Epidermal melanocyte (primary cell): ENCODE results near the gene ERI3.

Source experiments
- DNase-seq: peaks from one replicate; pipeline ENCODE4 v3.0.0; 2011; ENCODE audit warnings: low spot score; ENCODE audit not compliant: insufficient read length

The ERI3 gene, protein sequence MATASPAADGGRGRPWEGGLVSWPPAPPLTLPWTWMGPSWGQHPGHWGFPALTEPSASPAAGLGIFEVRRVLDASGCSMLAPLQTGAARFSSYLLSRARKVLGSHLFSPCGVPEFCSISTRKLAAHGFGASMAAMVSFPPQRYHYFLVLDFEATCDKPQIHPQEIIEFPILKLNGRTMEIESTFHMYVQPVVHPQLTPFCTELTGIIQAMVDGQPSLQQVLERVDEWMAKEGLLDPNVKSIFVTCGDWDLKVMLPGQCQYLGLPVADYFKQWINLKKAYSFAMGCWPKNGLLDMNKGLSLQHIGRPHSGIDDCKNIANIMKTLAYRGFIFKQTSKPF

DNA sequence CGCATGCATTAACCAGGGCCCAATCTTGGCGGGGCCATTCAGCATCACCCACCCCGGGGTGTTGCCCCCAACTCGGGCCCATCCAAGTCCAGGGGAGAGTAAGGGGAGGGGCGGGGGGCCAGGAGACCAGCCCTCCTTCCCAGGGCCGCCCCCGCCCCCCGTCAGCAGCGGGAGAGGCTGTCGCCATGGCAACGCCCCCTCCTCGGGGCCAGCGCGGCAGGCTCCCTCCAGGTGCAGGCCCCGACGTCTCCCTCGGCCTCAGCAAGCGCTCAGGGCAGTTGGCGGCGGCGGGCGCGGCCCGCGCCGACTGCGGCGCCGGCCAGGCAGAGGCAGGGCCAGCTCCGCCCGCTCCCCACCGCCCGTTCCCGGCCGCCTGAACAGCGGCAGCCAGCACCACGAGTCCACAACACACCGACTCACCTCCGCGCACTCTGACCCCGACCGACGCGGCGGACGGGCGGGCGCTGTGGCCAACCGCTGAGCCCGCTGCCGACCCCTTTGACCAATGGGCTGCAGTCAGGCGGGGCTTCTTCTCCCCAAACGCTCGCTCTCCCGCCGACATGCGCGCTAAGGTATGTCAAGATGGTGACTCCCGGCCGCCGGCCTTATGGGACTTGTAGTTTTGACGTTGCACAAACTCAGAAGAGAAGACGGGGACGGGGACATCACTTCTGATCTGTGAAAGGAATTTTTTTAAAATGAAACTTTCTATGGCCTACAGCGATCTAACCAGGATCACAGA is at the start of gene ERI3:
Gene ERI3 (minus strand): TSS at position 418 of the 742 bp plus-strand sequence. CDS start 231 bp downstream, at position 187.
- DNase-seq: peak; percentile 98

DNA sequence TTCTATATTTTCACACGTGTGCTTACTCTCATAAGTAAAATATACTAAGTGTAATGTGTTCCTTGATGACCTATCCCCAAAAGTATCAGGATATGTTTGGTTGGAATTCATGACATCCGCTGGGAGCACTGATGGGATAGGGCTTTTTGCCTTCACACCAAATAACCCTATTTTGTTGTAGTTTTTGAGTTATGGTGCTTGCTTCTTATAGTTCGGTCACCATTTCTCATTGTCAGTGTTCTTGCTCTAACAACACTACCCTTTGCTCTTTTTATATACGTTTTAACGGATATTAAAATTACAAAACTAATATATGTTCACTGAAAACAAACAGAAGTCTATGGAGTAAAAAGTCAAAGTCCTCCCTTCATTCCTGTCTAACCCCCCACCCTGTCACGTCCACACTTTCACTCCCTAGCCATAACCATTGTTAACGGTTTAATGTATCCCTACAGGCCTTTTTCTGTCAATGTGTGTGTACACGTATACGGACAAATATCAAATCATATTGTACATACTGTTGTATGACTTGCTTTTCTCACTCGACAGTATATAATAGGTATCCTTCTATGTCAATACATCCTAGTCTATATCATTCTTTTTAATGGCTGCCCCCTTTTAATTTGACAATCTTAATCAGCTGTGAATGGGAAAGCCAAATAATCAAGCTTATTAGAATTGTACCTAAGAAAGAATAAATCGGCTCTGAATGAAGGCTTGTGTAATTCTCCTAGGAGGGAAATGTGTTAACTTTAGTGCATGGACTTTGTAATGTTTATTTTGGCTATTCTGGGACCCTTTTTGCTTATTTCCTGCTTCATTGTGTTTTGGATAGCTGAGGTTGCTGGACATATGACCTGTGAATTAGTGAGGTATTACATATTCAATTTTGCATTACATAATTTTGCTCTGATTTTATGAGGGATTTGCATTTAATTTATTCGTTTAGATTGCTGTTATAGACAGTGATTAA is 46.5 kb upstream of the ERI3 start:
- no peak for DNase-seq

DNA sequence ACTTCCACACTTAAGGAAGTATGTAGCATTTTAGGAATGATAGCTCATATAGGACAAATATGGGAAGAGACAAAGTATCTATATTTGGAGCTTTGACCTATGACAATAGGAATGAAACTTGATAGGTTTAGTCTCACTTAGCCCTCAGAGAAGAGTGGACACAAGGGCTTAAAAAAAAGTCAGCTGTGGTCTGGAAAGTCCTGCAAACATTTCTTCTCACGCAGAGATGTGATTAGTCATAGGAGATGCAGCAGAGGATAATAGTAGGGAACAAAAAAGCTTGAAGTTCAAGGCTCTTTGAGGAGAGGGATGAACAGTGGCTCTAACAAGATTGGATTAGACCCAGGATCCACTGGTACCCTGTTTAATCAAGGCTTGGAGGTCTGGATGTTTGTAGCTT is 35.2 kb upstream of the ERI3 start:
- DNase-seq: no peak

DNA sequence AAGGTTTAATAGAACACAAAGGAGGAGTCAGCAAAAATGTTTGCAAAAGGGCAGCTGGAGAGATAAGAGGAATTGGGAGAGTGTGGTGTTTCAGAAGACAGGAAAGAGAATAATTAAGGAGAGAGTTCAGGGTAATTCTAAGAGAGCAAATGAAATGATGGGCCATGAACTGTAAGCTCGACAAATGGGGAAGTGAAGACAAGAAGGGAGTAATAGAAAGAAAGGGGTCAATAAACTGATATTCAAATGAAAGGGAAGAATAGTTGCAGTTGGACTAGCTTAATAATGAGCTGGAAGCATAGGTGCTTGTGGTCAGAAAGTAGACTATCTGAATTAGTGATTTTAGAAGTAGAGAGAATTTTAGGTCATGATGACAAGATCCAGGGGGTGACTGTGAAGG is 34.4 kb upstream of the ERI3 start:
- DNase-seq: no peak

DNA sequence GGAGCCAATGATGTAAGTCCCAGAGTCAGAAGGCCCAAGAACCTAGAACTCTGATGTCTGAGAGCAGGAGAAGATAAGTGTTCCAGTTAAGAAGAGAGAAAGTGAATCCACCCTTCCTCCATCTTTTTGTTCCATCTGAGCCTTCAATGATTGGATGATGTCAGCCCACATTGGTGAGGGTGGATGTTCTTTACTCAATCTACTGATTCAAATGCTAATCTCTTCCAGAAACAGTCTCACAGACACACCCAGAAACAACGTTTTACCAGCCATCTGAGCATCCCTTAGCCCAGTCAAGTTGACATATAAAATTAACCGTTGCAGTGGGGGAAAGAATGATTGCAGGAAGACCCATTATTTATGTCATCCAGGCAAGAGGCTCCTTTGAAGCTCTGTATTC is 33.5 kb upstream of the ERI3 start:
- DNase-seq: no peak

DNA sequence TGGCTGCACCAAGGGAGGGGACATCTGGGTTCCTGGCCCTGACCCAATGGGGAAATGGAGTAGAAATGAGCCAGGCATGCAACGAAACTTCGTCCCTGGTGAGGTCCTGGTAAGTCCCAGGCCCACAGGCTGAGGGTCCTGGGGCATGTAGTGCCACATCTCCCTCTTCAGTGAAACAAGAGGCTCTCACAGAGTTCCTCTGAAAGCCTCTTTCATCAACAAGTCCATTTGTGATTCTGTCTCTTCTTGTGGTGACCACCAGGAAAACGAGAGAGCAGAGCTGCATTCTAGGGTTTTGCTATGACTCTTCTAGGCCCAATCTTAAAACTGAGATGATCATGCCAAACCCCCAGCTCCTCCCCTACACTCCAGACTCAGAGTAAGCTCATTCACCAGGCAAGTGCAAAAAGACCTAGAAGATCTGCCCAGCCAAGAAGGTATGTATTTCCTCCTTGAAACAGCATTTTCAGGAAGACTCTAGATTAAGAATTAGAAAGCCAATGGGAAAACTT is 25.7 kb upstream of the ERI3 start:
- no peak for DNase-seq

DNA sequence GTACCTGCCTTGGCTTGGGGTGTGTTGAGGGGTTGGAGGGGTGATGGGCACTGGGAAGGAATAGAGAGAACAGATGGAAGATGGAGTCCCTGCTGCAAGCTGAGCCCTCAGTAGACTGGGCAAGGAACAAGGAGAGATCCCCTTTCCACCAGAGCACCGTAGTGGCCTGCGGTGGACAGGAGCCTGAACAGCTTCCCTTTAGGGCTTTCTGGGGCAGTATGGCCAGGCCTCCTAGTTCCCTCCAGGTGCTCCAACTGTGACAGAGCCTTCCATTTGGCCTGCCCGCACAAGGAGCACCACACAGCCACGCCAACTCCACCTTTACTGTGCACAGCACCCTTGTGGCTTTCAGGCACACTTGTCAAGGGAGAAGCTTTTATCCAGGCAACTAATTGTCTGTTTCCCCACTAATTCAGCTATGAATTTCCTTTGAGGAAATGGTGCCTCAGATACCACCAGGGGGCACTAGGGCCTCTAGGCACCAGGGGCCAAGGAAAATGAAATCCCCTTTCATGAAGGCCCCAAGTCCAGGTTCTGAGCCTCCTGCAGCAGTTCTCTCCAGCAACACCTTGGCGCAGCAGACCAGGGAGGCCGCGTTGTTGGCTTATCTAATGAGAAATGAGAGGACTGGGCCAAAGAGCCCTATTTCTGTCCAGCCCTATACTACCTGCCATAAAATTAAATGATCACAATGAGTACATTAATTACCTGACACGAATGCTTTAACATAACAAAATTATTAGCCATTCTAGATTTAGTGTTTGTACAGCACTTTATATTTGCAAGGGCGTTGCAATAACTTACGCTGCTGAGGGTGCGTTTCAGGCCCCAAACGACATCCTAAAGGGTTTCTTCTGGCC is 23.1 kb upstream of the ERI3 start:
- DNase-seq: peak; percentile 24

DNA sequence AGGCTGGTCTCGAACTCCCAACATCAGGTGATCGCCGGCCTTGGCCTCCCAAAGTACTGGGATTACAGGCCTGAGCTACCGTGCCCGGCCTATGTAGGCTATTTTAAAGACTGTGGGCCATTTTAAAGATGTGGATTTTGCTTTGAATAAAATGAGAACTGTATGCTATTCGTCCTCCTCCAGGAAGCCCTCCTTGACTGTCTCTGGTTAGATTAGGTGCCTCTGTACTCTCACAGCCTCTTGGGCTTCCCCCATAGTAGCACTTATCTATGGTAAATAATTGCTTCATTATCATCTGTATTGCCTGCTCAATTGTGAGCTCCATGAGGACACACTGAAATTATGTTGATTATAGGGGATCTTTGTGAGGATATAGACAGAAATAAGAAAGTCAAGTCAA is 20.5 kb upstream of the ERI3 start:
- DNase-seq: no peak

DNA sequence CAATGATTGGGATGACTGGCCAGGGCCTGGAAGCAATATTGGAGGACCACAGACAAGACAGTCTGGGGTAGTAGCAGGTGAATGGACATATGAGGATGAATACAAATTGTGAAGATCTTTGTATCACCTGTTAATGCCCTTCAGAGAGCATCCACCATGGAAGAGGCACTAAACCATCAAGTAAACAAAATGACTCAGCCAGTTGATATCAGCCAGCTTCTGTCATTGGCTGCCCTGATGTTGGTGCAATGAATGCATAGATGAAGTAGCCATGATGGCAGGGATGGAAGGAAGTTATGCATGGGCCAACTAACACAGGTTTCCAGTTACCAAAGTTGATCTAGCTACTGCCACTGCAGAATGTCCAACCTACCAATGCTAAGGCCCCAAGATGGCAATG is 16.1 kb upstream of the ERI3 start:
- DNase-seq: no peak

DNA sequence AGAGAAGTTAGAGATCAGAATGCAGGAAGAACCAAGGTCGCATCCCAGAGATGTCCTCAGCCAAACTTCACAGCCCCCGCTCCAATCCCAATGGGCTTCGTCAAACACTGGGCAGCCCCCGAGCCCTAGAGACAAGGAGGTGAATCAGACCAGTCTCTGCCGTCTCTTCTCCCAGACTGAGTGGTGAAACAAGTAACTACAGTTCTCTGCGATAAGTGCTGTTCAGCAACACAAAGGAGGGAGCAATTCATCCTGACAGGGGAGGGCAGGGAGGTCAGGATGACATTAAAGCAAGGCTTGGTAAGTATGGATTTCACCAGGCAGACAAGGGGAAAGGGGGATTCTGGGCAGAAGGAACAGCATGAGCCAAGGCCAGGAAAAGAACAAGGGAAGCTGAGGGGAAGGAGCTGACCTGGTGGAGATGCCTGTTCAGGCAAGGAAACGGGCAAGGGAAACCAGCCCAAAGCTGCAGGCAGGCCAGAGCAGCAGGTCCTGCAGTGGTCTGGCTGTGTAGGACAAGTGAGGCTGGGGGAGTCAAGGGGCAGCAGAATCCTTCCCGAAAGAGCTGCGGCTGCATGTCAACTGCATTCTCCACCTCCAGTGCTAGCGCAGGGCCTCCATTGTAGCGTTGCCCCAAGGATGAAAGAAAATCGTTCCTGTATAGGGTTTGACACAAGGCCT is 13.6 kb upstream of the ERI3 start:
- DNase-seq: no peak

DNA sequence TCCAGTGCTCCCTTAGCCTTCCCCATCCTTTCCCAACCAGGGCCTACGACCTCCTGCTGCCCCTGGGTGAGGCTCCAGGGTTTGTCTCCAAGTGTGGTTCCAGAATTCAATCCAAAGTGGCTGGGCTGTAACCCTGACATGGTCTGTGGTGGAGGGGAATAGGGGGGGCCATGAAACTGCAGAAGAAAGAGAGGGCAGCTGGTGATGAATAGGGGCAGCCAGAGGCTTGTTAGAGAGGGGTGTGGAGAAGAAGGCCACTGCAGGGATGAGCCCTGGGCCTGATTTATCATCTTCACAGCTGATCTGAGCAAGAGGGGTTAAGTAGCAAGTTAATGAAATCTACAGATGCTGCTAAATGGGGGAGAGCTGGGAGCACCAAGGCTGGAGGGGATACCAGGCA is 12.9 kb upstream of the ERI3 start:
- no peak for DNase-seq

DNA sequence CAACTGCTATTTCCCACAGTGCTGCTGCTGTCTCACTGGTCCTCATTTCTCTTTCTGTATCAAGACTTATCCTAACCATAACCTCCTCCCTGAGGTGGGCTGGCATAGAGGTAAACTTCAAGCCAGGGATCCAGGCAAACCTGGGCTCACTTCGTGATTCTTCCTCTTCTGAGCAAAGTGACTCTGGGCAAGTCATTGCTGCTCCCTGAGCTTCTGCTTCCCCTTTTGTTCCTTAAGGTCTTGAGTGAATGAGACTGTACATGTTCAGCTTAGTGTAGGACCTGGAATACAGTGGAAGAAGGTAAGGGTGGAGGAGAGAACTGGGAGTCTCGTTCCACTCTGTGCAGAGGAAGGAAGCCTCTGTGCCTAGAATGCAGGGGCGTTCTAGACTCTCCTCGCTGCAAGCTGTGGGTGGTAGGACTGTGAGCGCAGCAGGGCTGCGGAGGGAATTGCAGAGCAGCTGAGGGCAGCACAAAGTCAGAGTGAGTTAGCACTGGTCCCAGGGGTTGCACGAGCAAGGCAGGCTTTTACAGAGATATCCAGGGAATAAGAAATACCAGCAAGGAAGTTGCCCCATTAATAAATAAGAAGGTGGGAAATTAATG is 11.4 kb upstream of the ERI3 start:
- DNase-seq: no peak

DNA sequence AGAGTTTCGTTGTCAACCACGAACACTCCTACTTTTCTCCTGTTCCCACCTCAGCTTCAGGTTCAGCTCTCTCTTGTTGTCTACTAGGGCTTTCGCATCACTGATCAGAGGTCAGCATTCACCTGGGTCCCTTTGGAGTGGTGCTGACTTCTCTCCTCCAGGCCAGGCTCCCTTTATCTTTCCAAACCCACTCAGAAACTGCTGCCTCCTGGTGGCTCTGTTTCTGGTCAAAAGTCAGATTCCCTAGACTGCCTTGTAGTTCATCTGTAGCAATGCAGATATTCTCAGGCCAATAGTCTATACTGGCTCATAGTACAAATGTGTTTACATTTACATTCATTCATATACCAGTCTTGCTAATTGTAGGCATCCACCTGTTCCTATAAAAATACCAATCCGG is 6.4 kb upstream of the ERI3 start:
- DNase-seq: no peak

DNA sequence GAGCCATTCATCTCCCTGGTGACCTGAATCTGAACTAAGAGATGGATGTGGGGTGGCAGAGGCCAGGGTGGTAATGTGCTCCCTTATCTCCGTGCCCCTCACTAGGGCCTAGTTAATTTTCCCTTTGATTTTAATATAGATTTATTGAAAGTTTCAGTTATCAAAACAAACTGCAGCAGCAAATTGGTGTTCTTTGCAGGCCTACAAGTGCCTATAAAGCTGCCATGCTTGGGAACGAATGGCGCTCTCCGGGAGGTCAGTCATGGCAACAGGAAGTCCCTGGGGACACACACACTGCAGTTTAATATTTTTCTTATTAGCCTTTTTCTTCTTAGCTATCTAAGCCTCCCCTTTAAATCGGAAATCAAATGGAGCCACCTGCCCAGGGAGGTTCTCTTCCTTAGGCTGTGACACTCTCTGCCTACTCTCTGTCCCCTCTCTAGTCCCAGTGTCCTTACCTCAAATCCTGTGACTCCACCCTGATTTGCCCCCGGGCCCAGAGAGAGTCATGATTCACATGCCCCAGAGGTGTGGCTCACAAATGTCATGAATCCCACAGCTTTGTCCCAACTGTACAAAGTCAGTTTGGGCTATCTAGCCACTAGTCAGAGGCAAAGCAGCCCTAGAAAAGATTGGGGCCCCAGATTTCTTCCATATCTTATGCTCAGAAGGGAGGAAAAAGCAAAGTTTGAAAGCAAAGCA is 4.3 kb upstream of the ERI3 start:
- no peak for DNase-seq

DNA sequence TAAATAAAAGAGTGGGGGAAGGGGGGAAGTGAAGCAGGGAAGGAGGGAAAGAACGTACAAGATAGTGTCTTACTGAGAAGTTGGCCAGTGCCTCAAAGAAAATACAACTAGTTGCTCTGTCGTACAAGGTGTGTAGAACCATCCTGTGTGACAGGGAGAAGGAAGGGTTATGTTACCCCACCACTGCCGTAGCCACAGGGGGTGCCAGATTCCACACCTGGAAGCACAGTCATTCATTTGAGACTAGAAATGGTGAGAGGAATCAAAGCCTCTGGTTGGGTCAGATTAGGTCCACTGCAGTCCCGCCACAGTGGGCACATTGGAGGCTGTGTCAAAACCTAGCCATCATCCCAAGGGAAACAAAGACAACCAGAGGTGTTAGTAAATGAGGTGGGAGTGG is 2.7 kb upstream of the ERI3 start:
- no peak for DNase-seq

DNA sequence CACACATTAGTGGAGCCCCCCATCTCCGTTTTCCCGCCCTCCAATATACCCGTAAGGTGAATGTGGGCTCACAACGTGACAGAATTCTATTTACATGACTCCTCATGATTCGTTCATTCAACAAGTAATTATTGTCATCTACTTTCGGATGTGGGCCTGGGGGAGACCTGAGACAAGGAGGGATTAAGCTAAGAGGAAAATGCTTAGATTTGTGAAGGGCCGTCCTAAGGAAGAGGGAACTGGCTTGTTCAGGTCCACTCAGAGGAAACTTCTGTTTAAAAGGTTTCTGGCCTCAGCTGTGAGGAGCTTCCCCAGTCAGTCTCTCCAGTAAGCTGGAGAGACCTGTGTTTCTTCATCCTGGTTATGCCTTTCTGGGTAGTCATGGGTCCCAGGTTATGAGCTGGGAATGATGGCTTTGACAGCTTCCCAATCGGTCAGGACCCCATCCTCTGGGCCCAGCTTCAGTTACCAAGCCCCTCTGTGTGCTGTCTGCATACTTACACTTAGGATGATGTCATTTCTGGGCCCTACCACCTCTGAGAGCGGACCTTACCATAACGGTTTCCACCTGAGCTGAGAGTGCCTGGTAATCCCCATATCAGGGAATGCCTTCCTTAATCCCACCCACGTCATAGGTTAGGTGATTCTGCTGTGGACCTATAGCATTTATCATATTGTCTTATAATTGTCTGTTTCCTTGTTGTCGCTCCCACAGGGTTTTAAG is 687 bp upstream of the ERI3 start:
- DNase-seq: no peak

DNA sequence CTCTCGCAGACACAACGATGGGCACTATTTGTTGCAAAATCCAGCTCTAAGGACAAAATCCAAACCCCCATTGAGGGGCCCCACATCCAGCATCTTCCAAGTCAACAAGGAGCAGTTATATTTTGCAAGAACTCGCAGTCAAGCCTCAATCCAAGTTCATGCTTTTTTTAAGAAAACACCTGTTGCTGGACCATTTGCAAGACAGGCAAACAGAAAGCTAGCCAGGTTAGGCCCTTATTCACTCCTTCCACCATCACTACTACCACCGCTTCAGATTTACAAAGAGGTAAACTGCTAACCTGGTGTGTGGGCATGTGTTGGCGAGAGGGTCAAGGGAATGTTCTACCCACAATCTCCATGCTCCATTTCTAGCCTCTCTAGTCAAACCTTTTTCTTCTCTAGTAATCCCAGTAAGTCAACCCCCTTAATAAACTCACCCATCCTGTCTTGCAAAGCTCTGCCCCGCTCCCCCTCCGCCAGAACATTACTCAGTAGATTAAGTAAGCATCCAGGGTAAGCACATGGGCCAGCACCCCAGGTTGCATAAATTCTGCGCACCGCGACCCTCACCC is 703 bp downstream of the ERI3 start:
- no peak for DNase-seq

DNA sequence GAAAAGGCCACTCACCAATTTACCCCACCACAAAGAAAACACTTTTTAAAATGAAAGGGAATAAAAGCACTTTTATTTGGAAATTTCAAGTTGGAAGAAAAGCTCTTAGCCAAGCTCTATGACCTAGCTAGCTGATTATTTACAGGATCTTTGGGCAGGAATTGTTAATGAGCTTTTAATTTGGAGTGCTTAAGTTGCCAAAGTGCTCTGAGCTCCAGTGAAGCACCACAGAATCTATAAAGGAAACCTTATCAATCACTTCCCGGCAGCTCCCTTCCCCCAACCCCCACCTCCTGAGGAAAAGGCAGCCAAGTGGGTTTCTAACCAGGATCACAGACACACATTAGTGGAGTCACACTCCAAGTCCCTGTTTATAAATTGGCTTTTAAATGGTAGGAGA is 1.5 kb downstream of the ERI3 start:
- DNase-seq: no peak
